Measurements from ENCODE around the gene UBE2V1.

- TF ChIP-seq, protein P1, sequence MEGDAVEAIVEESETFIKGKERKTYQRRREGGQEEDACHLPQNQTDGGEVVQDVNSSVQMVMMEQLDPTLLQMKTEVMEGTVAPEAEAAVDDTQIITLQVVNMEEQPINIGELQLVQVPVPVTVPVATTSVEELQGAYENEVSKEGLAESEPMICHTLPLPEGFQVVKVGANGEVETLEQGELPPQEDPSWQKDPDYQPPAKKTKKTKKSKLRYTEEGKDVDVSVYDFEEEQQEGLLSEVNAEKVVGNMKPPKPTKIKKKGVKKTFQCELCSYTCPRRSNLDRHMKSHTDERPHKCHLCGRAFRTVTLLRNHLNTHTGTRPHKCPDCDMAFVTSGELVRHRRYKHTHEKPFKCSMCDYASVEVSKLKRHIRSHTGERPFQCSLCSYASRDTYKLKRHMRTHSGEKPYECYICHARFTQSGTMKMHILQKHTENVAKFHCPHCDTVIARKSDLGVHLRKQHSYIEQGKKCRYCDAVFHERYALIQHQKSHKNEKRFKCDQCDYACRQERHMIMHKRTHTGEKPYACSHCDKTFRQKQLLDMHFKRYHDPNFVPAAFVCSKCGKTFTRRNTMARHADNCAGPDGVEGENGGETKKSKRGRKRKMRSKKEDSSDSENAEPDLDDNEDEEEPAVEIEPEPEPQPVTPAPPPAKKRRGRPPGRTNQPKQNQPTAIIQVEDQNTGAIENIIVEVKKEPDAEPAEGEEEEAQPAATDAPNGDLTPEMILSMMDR (IDR thresholded peaks at IDR 0.05; ENCODE audit: insufficient read depth, low read length, poor library complexity, severe bottlenecking) = no peak
- no peak for TF ChIP-seq EZH2phosphoT487 (conservative IDR thresholded peaks at IDR 0.05; ENCODE audit: low read length)
Observed at GRCh38 chr20:50145566-50145965, 32.6 kb upstream of the UBE2V1 start.

All from SU-DHL-6 (cell line).